CD4-positive, alpha-beta T cell treated with Interleukin-17A for 4 hours (primary cell): ENCODE measurements around the gene UBXN1.

Experiments
- DNase-seq: peaks from one replicate; pipeline ENCODE4 v3.0.0-alpha.2; 2020; ENCODE audit warnings: mixed read lengths

The UBXN1 gene

DNA sequence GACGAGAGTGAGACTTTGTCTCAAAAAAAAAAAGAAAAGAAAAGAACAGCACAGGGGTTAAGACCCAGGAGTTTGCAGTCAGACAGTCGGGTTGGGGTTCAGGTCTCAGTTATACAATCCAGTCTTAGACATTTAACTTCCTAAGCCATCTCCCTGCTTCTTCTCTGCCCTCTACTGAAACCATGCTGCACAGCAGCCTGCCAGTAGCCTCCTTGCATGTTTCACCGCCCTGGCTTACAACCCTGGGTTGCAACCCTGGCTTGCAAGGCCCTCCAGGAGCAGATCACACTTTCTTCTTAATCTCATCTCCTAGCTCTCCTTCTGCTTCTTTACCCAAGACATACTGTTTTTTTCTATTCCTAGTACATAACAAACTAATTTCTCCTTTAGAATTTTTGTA is 51.2 kb downstream of the UBXN1 start:
- no peak for DNase-seq
